GM21526 (cell line): ENCODE measurements around the gene PLEKHO2.

Source experiments
- ATAC-seq: cut with Tn5 transposase; IDR thresholded peaks from one replicate; pipeline ENCODE4 v1.9.1; 2021; ENCODE audit warnings: moderate library complexity; ENCODE audit not compliant: unreplicated experiment, low FRiP score

PLEKHO2 gene

GRCh38 chr15:64825431-64826294, 16.1 kb upstream of the PLEKHO2 start, which contains the start of gene PIF1:
TSS of gene PIF1 (minus strand) at chr15:64825647. CDS start at chr15:64824335, 1,312 bp downstream.
- ATAC-seq, result peak; percentile 65

- ATAC-seq, result no peak
Measured at GRCh38 chr15:64828985-64829384, 12.7 kb upstream of the PLEKHO2 start.

GRCh38 chr15:64833690-64834089, 8.0 kb upstream of the PLEKHO2 start:
- no peak for ATAC-seq

- ATAC-seq, result peak; percentile 26
Measured at GRCh38 chr15:64836023-64836536, 5.6 kb upstream of the PLEKHO2 start.

- no peak for ATAC-seq
Measured at GRCh38 chr15:64837502-64837901, 4.2 kb upstream of the PLEKHO2 start.

- ATAC-seq, result no peak
Measured at GRCh38 chr15:64841060-64841343, 713 bp upstream of the PLEKHO2 start.

GRCh38 chr15:64842096-64842939, 603 bp downstream of the PLEKHO2 start:
- peak; percentile 1 for ATAC-seq

GRCh38 chr15:64842986-64843561, 1.4 kb downstream of the PLEKHO2 start:
- no peak for ATAC-seq

- no peak for ATAC-seq
Measured at GRCh38 chr15:64843991-64844390, 2.3 kb downstream of the PLEKHO2 start.

- no peak for ATAC-seq
Measured at GRCh38 chr15:64844576-64845145, 2.9 kb downstream of the PLEKHO2 start.

GRCh38 chr15:64845183-64845611, 3.5 kb downstream of the PLEKHO2 start:
- no peak for ATAC-seq

GRCh38 chr15:64845831-64846595, 4.3 kb downstream of the PLEKHO2 start:
- ATAC-seq, result no peak

GRCh38 chr15:64847016-64847415, 5.3 kb downstream of the PLEKHO2 start:
- ATAC-seq, result no peak

GRCh38 chr15:64847448-64847847, 5.7 kb downstream of the PLEKHO2 start:
- ATAC-seq, result no peak

GRCh38 chr15:64847876-64848716, 6.4 kb downstream of the PLEKHO2 start:
- no peak for ATAC-seq

- ATAC-seq, result no peak
Measured at GRCh38 chr15:64850778-64851502, 9.2 kb downstream of the PLEKHO2 start.

GRCh38 chr15:64851503-64851840, 9.8 kb downstream of the PLEKHO2 start:
- no peak for ATAC-seq

- ATAC-seq, result no peak
Measured at GRCh38 chr15:64854041-64854440, 12.3 kb downstream of the PLEKHO2 start.

- ATAC-seq, result no peak
Measured at GRCh38 chr15:64854526-64854925, 12.8 kb downstream of the PLEKHO2 start.
